Measurements from ENCODE around the gene LAMC3.
"Not testable (repeated sequence)": the region's sequence is repeated elsewhere in the genome, so short reads cannot be mapped to it uniquely, and the experiment has no call there.

The LAMC3 gene

GRCh38 chr9:131101207-131101964 lies 92.4 kb downstream of the LAMC3 start:
- DNase-seq = no peak

- DNase-seq = no peak
Observed at GRCh38 chr9:131103024-131103423, 94.0 kb downstream of the LAMC3 start.

DNA sequence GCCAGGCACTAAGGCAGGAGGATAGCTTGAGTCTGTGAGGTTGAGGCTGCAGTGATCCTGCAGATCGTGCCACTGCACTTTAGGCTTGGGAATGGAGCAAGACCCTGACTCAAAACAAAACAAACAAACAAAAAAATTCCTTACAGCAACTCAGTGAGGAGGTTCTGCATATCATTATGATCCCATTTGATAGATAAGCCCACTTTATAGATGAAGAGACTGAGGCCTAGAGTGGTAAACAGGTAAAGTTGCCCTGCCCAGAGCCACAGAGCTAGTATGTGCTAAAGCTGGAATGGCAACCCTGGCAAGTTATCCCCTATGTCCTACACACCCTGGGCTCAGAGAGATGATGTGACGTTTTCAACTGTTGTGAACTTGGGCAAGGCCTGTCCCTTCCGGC lies 94.6 kb downstream of the LAMC3 start:
- DNase-seq = no peak

GRCh38 chr9:131104016-131104740 lies 95.2 kb downstream of the LAMC3 start:
- DNase-seq = no peak

DNA sequence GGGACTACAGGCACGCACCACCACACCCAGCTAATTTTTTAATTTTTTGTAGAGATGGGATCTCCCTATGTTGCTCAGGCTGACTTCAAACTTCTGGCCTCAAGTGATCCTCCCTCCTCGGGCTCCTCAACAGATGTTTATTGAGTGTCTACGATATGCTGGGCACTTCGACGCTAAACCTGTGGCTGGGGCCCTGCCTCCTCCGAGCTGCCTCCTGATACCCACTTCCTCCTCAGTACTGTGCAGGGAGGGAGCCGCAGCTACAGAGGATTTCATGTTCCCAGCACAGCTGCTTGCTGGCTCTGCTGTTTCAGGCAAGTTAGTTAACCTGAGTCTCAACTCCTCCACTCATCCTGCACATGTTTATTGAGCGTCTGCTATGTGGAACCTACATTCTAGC lies 97.0 kb downstream of the LAMC3 start:
- no peak for DNase-seq

DNA sequence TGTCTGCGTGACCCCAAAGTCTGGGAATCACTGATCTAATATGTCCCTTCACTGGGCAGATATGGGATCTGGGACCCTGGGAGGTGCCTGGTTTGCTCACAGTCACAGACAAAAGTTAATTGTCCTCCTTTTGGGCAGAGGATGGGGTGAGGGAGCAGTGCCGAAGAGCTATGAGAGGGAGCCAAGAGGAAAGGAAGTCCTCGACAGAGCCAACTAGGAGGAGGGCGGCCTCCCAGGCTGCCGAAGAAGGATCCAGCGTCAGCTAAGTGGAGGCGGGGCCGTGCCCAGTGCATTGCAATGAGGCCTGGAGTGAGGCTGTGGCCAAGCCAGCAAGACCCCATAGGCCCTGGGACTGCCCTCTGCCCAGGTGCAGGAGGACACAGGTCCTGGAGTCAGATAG lies 98.8 kb downstream of the LAMC3 start:
- DNase-seq = no peak

GRCh38 chr9:131111186-131111853 lies 102.3 kb downstream of the LAMC3 start:
- peak; percentile 52 for DNase-seq

DNA sequence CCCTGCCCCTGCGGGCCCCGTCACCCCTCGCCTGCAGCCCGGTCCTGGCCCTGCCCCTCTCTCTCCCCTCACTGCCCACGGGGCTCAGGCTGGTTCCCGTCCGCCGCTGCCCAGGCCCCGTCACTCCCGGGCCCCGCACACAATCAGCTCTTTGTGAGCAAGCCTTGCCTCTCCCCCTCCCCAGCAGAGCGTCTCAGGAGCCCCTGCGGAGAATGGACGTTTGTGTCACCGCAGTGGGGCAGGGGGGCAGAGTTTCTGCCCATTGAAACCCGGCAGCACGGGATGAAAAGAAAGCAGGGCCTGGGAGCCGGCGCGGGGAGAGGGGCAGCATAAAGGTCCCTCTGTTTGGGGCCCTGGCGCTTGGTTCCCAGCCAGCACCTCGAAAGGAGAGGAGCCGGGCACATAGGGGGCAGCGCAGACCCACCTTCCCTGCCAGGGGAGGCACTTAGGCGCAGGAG lies 102.9 kb downstream of the LAMC3 start:
- peak; percentile 92 for DNase-seq

DNA sequence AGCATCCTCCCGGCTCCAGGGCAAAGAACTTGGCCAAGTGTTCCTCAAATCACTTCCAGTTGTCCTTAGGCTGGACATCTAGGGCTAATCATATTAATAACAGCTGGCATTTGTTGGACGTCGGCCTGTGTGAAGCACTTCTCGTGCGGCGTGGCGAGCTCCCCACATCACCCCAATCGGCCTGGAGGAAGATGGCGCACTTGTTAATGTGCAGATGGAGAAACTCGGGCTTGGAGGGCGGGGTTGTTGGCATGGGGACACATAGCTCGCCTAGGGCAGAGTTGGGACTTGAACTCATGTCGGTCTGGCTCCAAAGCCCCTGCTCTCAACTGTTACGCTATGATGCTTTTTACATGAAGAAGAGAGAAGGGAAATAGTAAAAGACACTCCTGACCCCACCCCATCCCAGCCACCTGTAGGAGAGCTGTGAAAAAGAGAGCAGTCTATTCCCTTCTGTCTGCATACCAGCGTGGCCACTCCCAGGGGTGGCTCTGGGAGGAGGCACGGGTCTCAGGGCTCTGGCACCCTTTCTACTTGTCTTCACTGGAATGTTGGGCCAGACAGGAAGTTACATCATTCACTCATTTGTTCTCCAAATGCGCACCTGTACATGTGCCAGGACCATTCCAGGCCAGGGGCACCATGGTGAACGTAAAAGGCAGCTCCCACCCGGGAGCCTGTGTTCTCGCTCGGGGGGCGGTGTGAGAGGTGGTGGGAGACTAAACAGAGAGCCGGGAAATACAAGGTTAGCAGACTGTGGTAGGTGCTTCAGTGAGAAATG lies 103.6 kb downstream of the LAMC3 start:
- DNase-seq = no peak

- DNase-seq = no peak
Observed at GRCh38 chr9:131113655-131114054, 104.7 kb downstream of the LAMC3 start.

GRCh38 chr9:131114084-131114535 lies 105.1 kb downstream of the LAMC3 start:
- DNase-seq = no peak

- not testable (repeated sequence) for DNase-seq
Observed at GRCh38 chr9:131115360-131115742, 106.4 kb downstream of the LAMC3 start.

DNA sequence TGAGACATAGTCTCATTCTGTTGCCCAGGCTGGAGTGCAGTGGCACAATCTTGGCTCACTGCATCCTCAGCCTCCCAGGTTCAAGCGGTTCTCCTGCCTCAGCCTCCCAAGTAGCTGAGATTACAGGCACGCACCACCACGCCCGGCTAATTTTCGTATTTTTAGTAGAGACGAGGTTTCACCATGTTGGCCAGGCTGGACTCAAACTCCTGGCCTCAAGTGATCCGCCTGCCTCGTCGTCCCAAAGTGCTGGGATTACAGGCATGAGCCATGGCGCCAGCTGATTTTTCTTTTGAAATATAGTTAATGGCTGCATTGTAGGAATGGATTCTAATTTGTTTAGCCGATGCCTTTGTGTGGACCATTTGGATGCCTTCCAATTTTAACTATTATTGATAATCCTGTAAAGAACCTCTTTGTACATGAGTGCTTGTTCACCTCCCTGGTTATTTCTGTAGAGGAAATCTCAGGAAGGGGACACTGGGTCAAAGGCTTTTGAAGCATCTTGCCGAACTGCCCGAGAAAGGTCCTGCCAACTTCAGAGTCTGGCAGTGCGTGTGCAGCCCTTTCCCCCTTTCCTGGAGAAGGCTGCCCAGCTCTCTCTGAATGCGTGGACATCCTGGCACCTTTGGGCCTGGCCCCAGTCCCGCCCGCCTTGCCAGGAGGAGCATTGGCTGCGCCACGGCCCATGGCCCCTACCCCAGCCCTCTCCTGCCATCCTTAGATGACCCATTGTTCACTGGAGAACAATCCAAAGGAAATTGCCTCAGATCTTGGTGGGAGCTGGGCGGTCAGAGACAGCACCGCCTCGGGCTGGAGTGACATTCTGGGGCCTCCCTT lies 107.5 kb downstream of the LAMC3 start:
- DNase-seq = no peak

GRCh38 chr9:131117121-131117761 lies 108.3 kb downstream of the LAMC3 start:
- DNase-seq = no peak

DNA sequence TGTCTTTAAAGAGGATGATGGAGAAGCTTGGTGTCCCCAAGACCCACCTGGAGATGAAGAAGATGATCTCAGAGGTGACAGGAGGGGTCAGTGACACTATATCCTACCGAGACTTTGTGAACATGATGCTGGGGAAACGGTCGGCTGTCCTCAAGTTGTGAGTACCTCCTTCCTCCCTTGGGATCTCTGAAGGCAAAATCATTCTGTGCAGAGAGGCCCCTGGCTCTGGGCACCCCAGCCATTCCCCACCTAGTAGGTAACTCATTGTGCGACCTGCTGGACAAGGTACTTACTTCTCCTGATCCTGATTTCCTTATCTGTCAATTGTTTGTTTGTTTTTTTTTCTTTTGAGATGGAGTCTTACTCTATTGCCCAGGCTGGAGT lies 108.8 kb downstream of the LAMC3 start:
- no peak for DNase-seq

GRCh38 chr9:131119600-131119999 lies 110.6 kb downstream of the LAMC3 start:
- DNase-seq = no peak

- no peak for DNase-seq
Observed at GRCh38 chr9:131120620-131121228, 111.8 kb downstream of the LAMC3 start.

GRCh38 chr9:131121346-131121745 lies 112.4 kb downstream of the LAMC3 start:
- no peak for DNase-seq

- no peak for DNase-seq
Observed at GRCh38 chr9:131122158-131122557, 113.2 kb downstream of the LAMC3 start.

GRCh38 chr9:131125038-131125287 lies 116.0 kb downstream of the LAMC3 start:
- no peak for DNase-seq
